NT2/D1 (cell line): ENCODE results near the gene LRRTM2.

Experiments used
- SUZ12 ChIP-seq: IDR thresholded peaks from 2 replicates; pipeline ENCODE4 v1.6.1; 2011; ENCODE audit not compliant: insufficient read length, insufficient read depth; ENCODE audit errors: extremely low read depth
- YY1 ChIP-seq: IDR thresholded peaks from 2 replicates; pipeline ENCODE4 v1.6.1; 2011; ENCODE audit not compliant: insufficient read length, insufficient read depth
- ZNF274 ChIP-seq: IDR thresholded peaks from 2 replicates; pipeline ENCODE4 v1.6.1; 2011; ENCODE audit warnings: mild to moderate bottlenecking, low read depth, low read length

DNA sequence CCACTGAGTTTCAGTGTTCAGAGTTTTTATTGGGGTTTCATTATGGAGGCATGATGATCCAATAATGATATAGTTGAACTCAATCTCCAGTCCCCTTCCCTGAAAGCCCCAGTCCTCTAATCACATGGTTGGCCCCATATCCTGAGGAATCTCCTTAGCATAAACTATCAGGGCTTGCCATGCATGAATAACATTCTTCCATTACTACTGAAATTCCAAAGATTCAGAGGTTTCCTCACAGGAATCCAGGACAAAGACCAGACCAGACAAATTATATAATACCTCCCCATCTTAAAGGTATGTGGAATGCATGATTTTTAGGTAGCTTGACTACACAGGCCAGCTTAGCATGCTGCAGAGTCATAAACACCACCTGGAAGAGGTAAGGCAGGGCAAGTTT, 15.5 kb upstream of the LRRTM2 start:
- TF ChIP-seq ZNF274 (no peak), YY1 (no peak), SUZ12 (no peak)
